Osteoblast (primary cell): ENCODE measurements around the gene MYLK4. TPM values are rescaled to one million over a fixed set of nuclear protein-coding genes. Genes with fewer than 3 reads are reported as not detected.

Source experiments
- DNase-seq: peaks from one replicate; pipeline ENCODE4 v3.0.0; 2011; ENCODE audit warnings: low spot score, mixed read lengths; ENCODE audit not compliant: insufficient read length; ENCODE audit errors: missing footprints
- H2AFZ ChIP-seq: 2 replicates; pipeline ENCODE4 v1.6.0; 2011; ENCODE audit warnings: mild to moderate bottlenecking, low read length
- H3K27ac ChIP-seq: 2 replicates; pipeline ENCODE4 v1.5.1; 2011; ENCODE audit warnings: mild to moderate bottlenecking, low read depth, low read length, moderate library complexity
- H3K27me3 ChIP-seq: 2 replicates; pipeline ENCODE4 v1.6.0; 2012; ENCODE audit warnings: mild to moderate bottlenecking, control low read depth, inconsistent platforms, low read length, moderate library complexity; ENCODE audit not compliant: insufficient read depth
- H3K36me3 ChIP-seq: 2 replicates; pipeline ENCODE4 v1.5.1; 2011; ENCODE audit warnings: mild to moderate bottlenecking, low read length, control low read depth, moderate library complexity; ENCODE audit not compliant: insufficient read depth
- H3K4me1 ChIP-seq: 2 replicates; pipeline ENCODE4 v1.5.1; 2011; ENCODE audit warnings: mild to moderate bottlenecking, low read length, control low read depth, moderate library complexity; ENCODE audit not compliant: insufficient read depth
- H3K4me2 ChIP-seq: 2 replicates; pipeline ENCODE4 v1.6.0; 2011; ENCODE audit warnings: mild to moderate bottlenecking, low read length; ENCODE audit not compliant: insufficient read depth
- H3K4me3 ChIP-seq: fragments of 200-600 bp; sonication (generic); 3 replicates; pipeline ENCODE4 v1.5.1; 2012; ENCODE audit warnings: mild to moderate bottlenecking, low read length, inconsistent platforms; ENCODE audit not compliant: insufficient read depth
- H3K79me2 ChIP-seq: 2 replicates; pipeline ENCODE4 v1.6.0; 2012; ENCODE audit warnings: mild to moderate bottlenecking, low read length, control low read depth, inconsistent platforms; ENCODE audit not compliant: insufficient read depth
- H3K9me3 ChIP-seq: 2 replicates; pipeline ENCODE4 v1.5.1; 2011; ENCODE audit warnings: low read depth, low read length, control low read depth
- H4K20me1 ChIP-seq: 2 replicates; pipeline ENCODE4 v1.6.0; 2012; ENCODE audit warnings: mild to moderate bottlenecking, low read length, control low read depth; ENCODE audit not compliant: insufficient read depth
- total RNA-seq: library from RNA; depleted of rRNA; stranded (reverse); fragments of >200 nt; gene quantifications from 2 replicates; pipeline ENCODE4 v1.2.3, GENCODE V29; 2012
- TF ChIP-seq, protein P1 (sequence below): IDR thresholded peaks from 2 replicates; pipeline ENCODE4 v1.5.1; 2011; ENCODE audit warnings: mild to moderate bottlenecking, low read depth, low read length, moderate library complexity; ENCODE audit errors: extremely low read depth

Gene MYLK4
- total RNA-seq, 1 donor, result 0.36 TPM

- no peaks in the 10 kb centered on the region for H3K27me3 ChIP-seq
- no peak overlapping the region for H2AFZ ChIP-seq
- DNase-seq, result no peak
- no peaks in the 10 kb centered on the region for H3K9me3 ChIP-seq
- H3K36me3 ChIP-seq, result no peaks in the 10 kb centered on the region
- TF ChIP-seq, protein P1, sequence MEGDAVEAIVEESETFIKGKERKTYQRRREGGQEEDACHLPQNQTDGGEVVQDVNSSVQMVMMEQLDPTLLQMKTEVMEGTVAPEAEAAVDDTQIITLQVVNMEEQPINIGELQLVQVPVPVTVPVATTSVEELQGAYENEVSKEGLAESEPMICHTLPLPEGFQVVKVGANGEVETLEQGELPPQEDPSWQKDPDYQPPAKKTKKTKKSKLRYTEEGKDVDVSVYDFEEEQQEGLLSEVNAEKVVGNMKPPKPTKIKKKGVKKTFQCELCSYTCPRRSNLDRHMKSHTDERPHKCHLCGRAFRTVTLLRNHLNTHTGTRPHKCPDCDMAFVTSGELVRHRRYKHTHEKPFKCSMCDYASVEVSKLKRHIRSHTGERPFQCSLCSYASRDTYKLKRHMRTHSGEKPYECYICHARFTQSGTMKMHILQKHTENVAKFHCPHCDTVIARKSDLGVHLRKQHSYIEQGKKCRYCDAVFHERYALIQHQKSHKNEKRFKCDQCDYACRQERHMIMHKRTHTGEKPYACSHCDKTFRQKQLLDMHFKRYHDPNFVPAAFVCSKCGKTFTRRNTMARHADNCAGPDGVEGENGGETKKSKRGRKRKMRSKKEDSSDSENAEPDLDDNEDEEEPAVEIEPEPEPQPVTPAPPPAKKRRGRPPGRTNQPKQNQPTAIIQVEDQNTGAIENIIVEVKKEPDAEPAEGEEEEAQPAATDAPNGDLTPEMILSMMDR, result no peak
- H3K79me2 ChIP-seq, result no peaks in the 10 kb centered on the region
- H4K20me1 ChIP-seq, result no peaks in the 10 kb centered on the region
- no peak overlapping the region for H3K4me2 ChIP-seq
- H3K4me3 ChIP-seq, result no peak overlapping the region
- no peak overlapping the region for H3K27ac ChIP-seq
- H3K4me1 ChIP-seq, result peaks cover 21% of the 10 kb centered on the region
Observed at GRCh38 chr6:2715737-2716136, 35.0 kb downstream of the MYLK4 start.

DNA sequence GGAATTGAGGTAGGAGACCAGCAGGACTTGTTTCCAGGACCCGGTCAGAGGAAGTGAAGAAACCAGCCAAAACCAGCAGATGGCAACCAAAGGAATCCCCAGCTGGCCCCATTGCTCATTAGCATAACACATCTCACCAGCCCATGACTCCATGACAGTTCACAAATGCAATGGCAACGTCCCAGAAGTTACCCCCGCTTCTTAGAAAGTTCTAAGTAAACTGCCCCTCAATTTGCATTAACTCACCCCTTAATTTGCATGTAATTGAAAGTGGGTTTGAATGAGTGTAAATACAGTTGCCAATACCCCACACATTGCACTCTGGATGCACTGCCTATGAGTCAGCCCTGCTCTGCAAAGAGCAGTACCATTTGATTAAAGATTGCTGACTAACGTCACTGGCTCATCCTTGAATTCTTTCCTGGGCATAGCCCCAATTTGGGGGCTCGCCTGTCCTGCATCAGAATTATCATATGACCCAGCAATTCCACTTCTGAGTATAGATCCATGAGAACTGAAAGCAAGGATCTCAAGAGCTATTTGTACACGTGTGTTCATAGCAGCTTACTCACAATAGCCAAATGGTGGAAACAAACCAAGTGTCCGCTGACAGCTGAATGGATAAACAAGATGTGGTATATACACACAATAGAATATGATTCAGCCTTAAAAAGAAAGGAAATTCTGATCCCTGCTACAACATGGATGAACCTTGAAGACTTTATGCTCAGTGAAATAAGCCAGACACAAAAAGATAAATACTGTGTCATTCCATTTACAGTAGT is 36.4 kb downstream of the MYLK4 start:
- TF ChIP-seq, protein P1, result peak; percentile 26
- no peaks in the 10 kb centered on the region for H3K27me3 ChIP-seq
- H4K20me1 ChIP-seq, result no peaks in the 10 kb centered on the region
- peak overlapping the region; percentile 57 for H3K4me2 ChIP-seq
- no peak overlapping the region for H3K4me3 ChIP-seq
- H3K36me3 ChIP-seq, result no peaks in the 10 kb centered on the region
- peaks cover 21% of the 10 kb centered on the region for H3K4me1 ChIP-seq
- peak; percentile 80 for DNase-seq
- H2AFZ ChIP-seq, result no peak overlapping the region
- H3K9me3 ChIP-seq, result no peaks in the 10 kb centered on the region
- no peaks in the 10 kb centered on the region for H3K79me2 ChIP-seq
- peak overlapping the region; percentile 75 for H3K27ac ChIP-seq

- Histone ChIP-seq H3K9me3 (no peaks in the 10 kb centered on the region), H2AFZ (no peak overlapping the region), H3K4me1 (peaks cover 15% of the 10 kb centered on the region), H3K79me2 (no peaks in the 10 kb centered on the region), H3K27ac (peak overlapping the region; percentile 75), H3K27me3 (no peaks in the 10 kb centered on the region), H3K4me3 (no peak overlapping the region), H4K20me1 (no peaks in the 10 kb centered on the region), H3K36me3 (no peaks in the 10 kb centered on the region), H3K4me2 (peak overlapping the region; percentile 57)
- DNase-seq, result no peak
- TF ChIP-seq, protein P1, result no peak
Observed at GRCh38 chr6:2713473-2714110, 37.1 kb downstream of the MYLK4 start.

DNA sequence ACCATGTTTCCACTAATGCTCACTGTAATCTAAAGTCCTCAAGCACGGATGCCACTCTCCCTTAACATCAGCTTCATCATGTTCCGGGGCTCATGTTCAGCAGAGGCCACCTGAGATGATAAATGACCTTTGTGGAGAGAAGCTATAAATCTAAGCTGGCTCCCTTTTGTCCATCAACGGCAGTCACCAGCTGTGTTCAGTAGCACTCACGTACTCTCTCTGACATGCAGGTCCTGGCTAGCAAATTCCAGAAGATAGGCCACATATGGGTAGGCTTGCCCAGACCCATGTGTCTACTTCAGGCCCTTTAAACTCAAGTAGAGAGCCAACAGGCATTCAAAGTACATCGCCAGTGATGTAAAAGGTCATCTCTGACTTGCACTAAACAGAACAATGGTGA is 38.6 kb downstream of the MYLK4 start:
- H3K9me3 ChIP-seq, result no peaks in the 10 kb centered on the region
- no peaks in the 10 kb centered on the region for H3K36me3 ChIP-seq
- H3K4me1 ChIP-seq, result peaks cover 15% of the 10 kb centered on the region
- no peak for DNase-seq
- no peak overlapping the region for H3K4me3 ChIP-seq
- H3K4me2 ChIP-seq, result no peak overlapping the region
- no peak overlapping the region for H3K27ac ChIP-seq
- H2AFZ ChIP-seq, result no peak overlapping the region
- no peaks in the 10 kb centered on the region for H3K79me2 ChIP-seq
- TF ChIP-seq, protein P1, result no peak
- no peaks in the 10 kb centered on the region for H3K27me3 ChIP-seq
- no peaks in the 10 kb centered on the region for H4K20me1 ChIP-seq
